NCI-H460 (cell line): ENCODE measurements around the gene EFR3B. TPM values are rescaled to one million over a fixed set of nuclear protein-coding genes. Genes with fewer than 3 reads are reported as not detected.
"Not testable (repeated sequence)": the region's sequence is repeated elsewhere in the genome, so short reads cannot be mapped to it uniquely, and the experiment has no call there.

ENCODE experiments used
- DNase-seq: peaks from one replicate; pipeline ENCODE4 v3.0.0-alpha.2; 2016; ENCODE audit warnings: low read depth; ENCODE audit errors: extremely low read depth
- total RNA-seq: library from RNA; depleted of rRNA; stranded (reverse); fragments of >200 nt; shearing (Covaris generic); gene quantifications from 2 replicates; pipeline ENCODE4 v1.2.3, GENCODE V29; 2014

EFR3B gene
- total RNA-seq, 1 experiment from 2014 or later = 6.9 TPM

GRCh38 chr2:25071966-25072365, 30.1 kb downstream of the EFR3B start:
- DNase-seq = no peak

DNA sequence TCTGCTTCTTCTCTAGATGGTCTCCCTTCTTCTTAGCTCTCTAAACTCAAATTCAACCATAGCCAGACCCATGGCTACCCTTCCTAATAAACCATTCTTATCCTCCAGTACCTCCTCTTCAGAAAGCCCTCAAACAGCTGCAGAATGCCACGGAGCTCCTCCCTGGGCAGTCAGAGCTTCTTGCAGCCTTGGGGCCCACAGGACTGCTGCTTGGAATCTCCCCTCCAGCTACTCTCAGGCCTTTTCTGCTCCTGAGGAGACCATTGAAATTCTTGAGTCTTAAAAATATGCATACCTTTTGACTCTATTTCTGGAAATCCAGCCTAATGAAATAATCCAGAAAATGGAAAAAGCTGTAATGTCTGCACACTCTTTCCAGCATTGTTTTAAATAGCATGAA, 30.7 kb downstream of the EFR3B start:
- DNase-seq = no peak

DNA sequence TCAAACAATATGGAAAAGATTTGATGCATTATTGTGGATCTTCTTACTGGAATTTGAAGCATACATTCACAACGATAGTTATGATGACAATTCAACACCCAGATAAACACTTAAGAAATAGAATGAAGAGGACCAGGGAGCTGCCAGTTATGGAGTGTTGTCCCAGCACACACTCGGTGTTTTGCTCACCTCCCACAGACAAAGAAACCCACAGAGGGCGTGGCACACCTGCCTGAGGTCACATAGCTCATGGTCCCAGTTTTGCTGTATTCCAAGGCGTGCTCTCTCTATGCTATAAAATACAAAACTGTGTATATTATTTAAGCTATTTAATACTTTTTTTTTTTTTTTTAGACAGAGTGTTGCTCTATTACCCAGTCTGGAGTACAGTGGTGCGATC, 31.1 kb downstream of the EFR3B start:
- DNase-seq = no peak

GRCh38 chr2:25073914-25074313, 32.0 kb downstream of the EFR3B start:
- no peak for DNase-seq

- DNase-seq = no peak
Observed at GRCh38 chr2:25074826-25075225, 33.0 kb downstream of the EFR3B start.

GRCh38 chr2:25076749-25077148, 34.9 kb downstream of the EFR3B start:
- DNase-seq = no peak

GRCh38 chr2:25077789-25078169, 35.9 kb downstream of the EFR3B start:
- DNase-seq = no peak

- peak; percentile 52 for DNase-seq
Observed at GRCh38 chr2:25078170-25079049, 36.5 kb downstream of the EFR3B start.

GRCh38 chr2:25079050-25079635, 37.3 kb downstream of the EFR3B start:
- DNase-seq = no peak

- DNase-seq = no peak
Observed at GRCh38 chr2:25081237-25081790, 39.4 kb downstream of the EFR3B start.

DNA sequence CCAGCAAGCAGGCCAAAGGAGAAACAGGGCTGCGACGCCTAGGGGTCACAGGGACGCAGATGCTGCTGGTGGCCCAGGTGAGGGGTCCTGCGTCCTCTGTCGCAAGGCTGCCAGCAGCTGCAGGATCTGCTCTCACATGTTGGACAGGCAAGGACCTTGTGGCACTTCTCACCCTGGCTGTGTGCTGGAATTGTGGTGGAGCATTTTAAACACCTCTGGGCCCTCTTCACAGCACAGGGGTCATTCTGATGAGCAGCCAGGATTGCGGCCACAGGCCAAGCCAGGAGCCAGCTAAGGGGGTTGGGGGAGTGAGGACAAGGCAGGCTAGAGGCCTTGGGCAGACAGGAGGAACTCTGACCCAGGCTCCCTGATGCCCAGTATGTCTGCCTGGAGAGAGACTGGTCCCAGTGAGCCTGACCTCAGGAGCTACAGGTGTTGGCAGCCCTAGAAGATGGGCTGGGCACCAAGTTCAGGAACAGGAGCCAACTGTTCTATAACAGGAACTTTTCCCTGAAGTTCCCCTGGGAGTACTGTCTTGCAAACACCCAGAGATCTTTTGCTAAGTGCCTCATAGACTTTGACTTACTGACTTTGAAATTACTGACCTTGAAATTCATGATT, 40.2 kb downstream of the EFR3B start:
- no peak for DNase-seq

DNA sequence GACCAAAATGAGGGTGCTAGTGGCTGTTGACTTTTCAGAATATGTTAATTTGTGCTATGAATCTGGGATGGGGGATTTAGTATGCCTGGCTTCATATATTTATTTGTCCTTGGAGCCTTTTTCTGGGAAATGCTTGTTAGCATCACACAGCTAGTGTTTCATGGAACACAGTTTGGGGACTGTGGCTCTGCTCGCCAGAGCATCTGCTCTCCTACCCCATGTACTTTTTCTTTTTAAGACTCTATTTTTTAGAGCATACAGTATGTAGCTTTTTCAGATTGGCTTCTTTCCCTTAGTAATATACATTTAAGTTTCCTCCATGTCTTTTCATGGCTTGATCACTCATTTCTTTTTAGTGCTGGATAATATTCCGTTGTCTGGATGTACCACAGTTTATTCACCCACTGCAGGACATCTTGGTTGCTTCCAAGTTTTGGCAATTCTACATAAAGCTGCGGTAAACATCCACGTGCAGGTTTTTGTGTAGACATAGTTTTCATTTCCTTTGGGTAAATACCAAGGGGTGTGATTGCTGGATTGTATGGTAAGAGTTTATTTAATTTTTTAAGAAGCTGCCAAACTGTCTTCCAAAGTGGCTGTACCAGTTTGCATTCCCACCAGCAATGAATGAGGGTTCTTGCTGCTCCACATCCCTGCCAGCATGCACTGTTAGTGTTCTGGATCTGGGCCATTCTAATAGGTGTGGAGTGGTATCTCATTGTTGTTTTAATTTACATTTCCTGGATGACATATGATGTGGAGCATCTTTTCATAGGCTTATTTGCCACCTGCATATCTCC, 44.1 kb downstream of the EFR3B start:
- DNase-seq = no peak

- DNase-seq = no peak
Observed at GRCh38 chr2:25088817-25089516, 47.1 kb downstream of the EFR3B start.

- DNase-seq = no peak
Observed at GRCh38 chr2:25089605-25090315, 47.9 kb downstream of the EFR3B start.

GRCh38 chr2:25090801-25091200, 48.9 kb downstream of the EFR3B start:
- no peak for DNase-seq

- DNase-seq = no peak
Observed at GRCh38 chr2:25091265-25091664, 49.4 kb downstream of the EFR3B start.

DNA sequence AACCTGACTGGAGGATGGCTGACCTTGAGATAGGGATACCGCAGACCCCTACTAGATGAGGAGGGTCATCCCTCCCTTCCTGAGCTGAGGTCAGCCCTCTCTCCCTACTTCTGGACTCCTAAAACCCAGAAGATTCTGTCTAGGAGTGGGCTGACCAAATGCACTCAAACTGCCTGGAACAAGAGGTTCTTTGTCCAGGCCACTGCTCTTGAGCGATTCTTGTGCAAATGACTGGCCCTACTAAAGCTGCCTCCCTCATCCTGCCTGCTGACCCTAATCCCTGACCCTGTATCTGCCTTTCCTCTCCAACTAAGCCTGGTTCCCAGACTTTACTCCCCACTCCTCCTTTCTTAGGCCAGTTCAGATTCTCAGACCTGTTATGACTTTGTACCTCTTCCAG, 56.2 kb downstream of the EFR3B start:
- DNase-seq = no peak

GRCh38 chr2:25098670-25099486, 57.0 kb downstream of the EFR3B start:
- no peak for DNase-seq

GRCh38 chr2:25102352-25102751, 60.5 kb downstream of the EFR3B start:
- DNase-seq = not testable (repeated sequence)
